ENCODE results near the gene UNCX. TPM values are rescaled to one million over a fixed set of nuclear protein-coding genes. Genes with fewer than 3 reads are reported as not detected.
"Not testable (repeated sequence)": the region's sequence is repeated elsewhere in the genome, so short reads cannot be mapped to it uniquely, and the experiment has no call there.

UNCX gene
- polyA plus RNA-seq, 3 donors from 2014 or later, result not detected

- Mint-ChIP-seq H3K36me3 (no peaks in the 10 kb centered on the region), H3K27ac (no peak overlapping the region), H3K4me1 (no peaks in the 10 kb centered on the region), H3K27me3 (ENCODE audit: low read depth in 3 of 3) (peaks cover 1 to 3% (median 3%) of the 10 kb centered on the region in 3 donors), H3K9me3 (peaks cover 0 to 2% (median 0%) of the 10 kb centered on the region in 6 donors), H3K4me3 (no peak overlapping the region)
- DNase-seq, result no peak
Observed at GRCh38 chr7:1278543-1278942, 45.9 kb downstream of the UNCX start.

GRCh38 chr7:1279041-1279440 lies 46.4 kb downstream of the UNCX start:
- Mint-ChIP-seq H3K9me3 (peaks cover 0 to 2% (median 0%) of the 10 kb centered on the region in 6 donors), H3K4me3 (no peak overlapping the region), H3K27me3 (ENCODE audit: low read depth in 3 of 3) (peaks cover 1 to 3% (median 3%) of the 10 kb centered on the region in 3 donors), H3K36me3 (no peaks in the 10 kb centered on the region), H3K27ac (no peak overlapping the region), H3K4me1 (no peaks in the 10 kb centered on the region)
- DNase-seq, result no peak

- H3K27me3 Mint-ChIP-seq (ENCODE audit: low read depth in 3 of 3); H3K9me3 Mint-ChIP-seq; H3K27ac Mint-ChIP-seq; DNase-seq; H3K36me3 Mint-ChIP-seq; H3K4me1 Mint-ChIP-seq; H3K4me3 Mint-ChIP-seq: not testable (repeated sequence)
Observed at GRCh38 chr7:1279895-1280294, 47.2 kb downstream of the UNCX start.

- no peak for DNase-seq
- H3K27ac Mint-ChIP-seq, result no peak overlapping the region
- H3K4me3 Mint-ChIP-seq, result no peak overlapping the region
- H3K9me3 Mint-ChIP-seq, result peaks cover 0 to 2% (median 0%) of the 10 kb centered on the region in 6 donors
- H3K4me1 Mint-ChIP-seq, result no peaks in the 10 kb centered on the region
- H3K36me3 Mint-ChIP-seq, result no peaks in the 10 kb centered on the region
- peaks cover 1 to 3% (median 3%) of the 10 kb centered on the region in 3 donors for H3K27me3 Mint-ChIP-seq (ENCODE audit: low read depth in 3 of 3)
Observed at GRCh38 chr7:1281068-1281467, 48.4 kb downstream of the UNCX start.

- Mint-ChIP-seq H3K4me3 (no peak overlapping the region), H3K36me3 (no peaks in the 10 kb centered on the region), H3K9me3 (peaks cover 0 to 2% (median 0%) of the 10 kb centered on the region in 6 donors), H3K4me1 (no peaks in the 10 kb centered on the region), H3K27me3 (ENCODE audit: low read depth in 3 of 3) (peaks cover 1 to 3% (median 3%) of the 10 kb centered on the region in 3 donors), H3K27ac (no peak overlapping the region)
- DNase-seq, result no peak
Observed at GRCh38 chr7:1282679-1283078, 50.0 kb downstream of the UNCX start.

- DNase-seq, result no peak
- Mint-ChIP-seq H3K9me3 (peaks cover 0 to 2% (median 0%) of the 10 kb centered on the region in 6 donors), H3K4me1 (no peaks in the 10 kb centered on the region), H3K27me3 (ENCODE audit: low read depth in 3 of 3) (peaks cover 1 to 3% (median 3%) of the 10 kb centered on the region in 3 donors), H3K4me3 (no peak overlapping the region), H3K36me3 (no peaks in the 10 kb centered on the region), H3K27ac (no peak overlapping the region)
Observed at GRCh38 chr7:1283337-1283736, 50.7 kb downstream of the UNCX start.

GRCh38 chr7:1283941-1284742 lies 51.5 kb downstream of the UNCX start:
- Mint-ChIP-seq H3K27ac (no peak overlapping the region), H3K36me3 (no peaks in the 10 kb centered on the region), H3K27me3 (ENCODE audit: low read depth in 3 of 3) (peaks cover 1 to 3% (median 3%) of the 10 kb centered on the region in 3 donors), H3K9me3 (no peaks in the 10 kb centered on the region), H3K4me1 (no peaks in the 10 kb centered on the region), H3K4me3 (no peak overlapping the region)
- DNase-seq, result no peak

- Mint-ChIP-seq H3K9me3 (no peaks in the 10 kb centered on the region), H3K4me1 (peaks cover 4 to 5% of the 10 kb centered on the region in 2 donors), H3K4me3 (no peak overlapping the region), H3K27me3 (ENCODE audit: low read depth in 3 of 3) (peaks cover 0 to 6% (median 1%) of the 10 kb centered on the region in 3 donors), H3K36me3 (no peaks in the 10 kb centered on the region), H3K27ac (no peak overlapping the region)
- no peak for DNase-seq
Observed at GRCh38 chr7:1284743-1285458, 52.2 kb downstream of the UNCX start.

- H3K27me3 Mint-ChIP-seq (ENCODE audit: low read depth in 3 of 3), result peaks cover 6 to 9% (median 7%) of the 10 kb centered on the region in 3 donors
- no peaks in the 10 kb centered on the region for H3K9me3 Mint-ChIP-seq
- no peak overlapping the region for H3K27ac Mint-ChIP-seq
- H3K4me1 Mint-ChIP-seq, result peaks cover 11 to 13% of the 10 kb centered on the region in 2 donors
- H3K4me3 Mint-ChIP-seq, result no peak overlapping the region
- DNase-seq, result no peak
- no peaks in the 10 kb centered on the region for H3K36me3 Mint-ChIP-seq
Observed at GRCh38 chr7:1285556-1286301, 53.1 kb downstream of the UNCX start.

Other genes starting within 250 kb of the UNCX start
- gene CYP2W1, start 249.7 kb upstream of the UNCX start, polyA plus RNA-seq, result not detected
- 1 to 10 TPM in 2 of 3 donors, not detected in 1; 1.1 to 1.9 TPM for gene GPR146, start 188.3 kb upstream of the UNCX start, polyA plus RNA-seq
- gene GPER1, start 144.8 kb upstream of the UNCX start, polyA plus RNA-seq, result under 1 TPM in 2 of 3 donors, not detected in 1; 0.14 to 0.31 TPM
- 100 to 1,000 TPM in 2 of 3 donors, 10 to 100 TPM in 1; 68.0 to 134 (median 114) TPM for gene ZFAND2A, start 72.7 kb upstream of the UNCX start, polyA plus RNA-seq
- gene MICALL2, start 226.6 kb downstream of the UNCX start, polyA plus RNA-seq, result under 1 TPM in 2 of 3 donors, not detected in 1; 0.10 to 0.50 TPM